Neural cell (in vitro differentiated cells): ENCODE data around the gene MED15. TPM values are rescaled to one million over a fixed set of nuclear protein-coding genes. Genes with fewer than 3 reads are reported as not detected.

Source experiments
- H2AFZ ChIP-seq: fragments of 200-600, 300-800 bp; sonication (generic), shearing (Covaris generic); 2 replicates; pipeline ENCODE4 v1.6.0; 2014; ENCODE audit warnings: low read depth, mild to moderate bottlenecking, antibody characterized with exemption, low read length, moderate library complexity
- H3F3A ChIP-seq: fragments of 200-600 bp; shearing (Covaris generic); 2 replicates; pipeline ENCODE4 v1.6.1; 2016; ENCODE audit warnings: mild to moderate bottlenecking, moderate library complexity, mixed read lengths, antibody characterized with exemption, low read length; ENCODE audit not compliant: insufficient read depth, poor library complexity, severe bottlenecking
- H3K27ac ChIP-seq: fragments of 200-600, 300-800 bp; sonication (generic), shearing (Covaris generic); 2 replicates; pipeline ENCODE4 v1.5.1; 2014; ENCODE audit warnings: mild to moderate bottlenecking, low read length, moderate library complexity
- H3K27me3 ChIP-seq: fragments of 300-800, 200-600 bp; sonication (generic), shearing (Covaris generic); 2 replicates; pipeline ENCODE4 v1.6.0; 2014; ENCODE audit warnings: mild to moderate bottlenecking, low read depth, low read length, moderate library complexity; ENCODE audit not compliant: insufficient read depth
- H3K36me3 ChIP-seq: fragments of 300-800, 200-600 bp; sonication (generic), shearing (Covaris generic); 2 replicates; pipeline ENCODE4 v1.5.1; 2014; ENCODE audit warnings: mild to moderate bottlenecking, antibody characterized with exemption, low read length, moderate library complexity; ENCODE audit not compliant: insufficient read depth
- H3K4me2 ChIP-seq: fragments of 300-800, 200-600 bp; sonication (generic), shearing (Covaris generic); 2 replicates; pipeline ENCODE4 v1.6.0; 2014; ENCODE audit warnings: mild to moderate bottlenecking, low read length
- H3K4me3 ChIP-seq: fragments of 300-800, 200-600 bp; sonication (generic), shearing (Covaris generic); 2 replicates; pipeline ENCODE4 v1.5.1; 2014; ENCODE audit warnings: mild to moderate bottlenecking, low read length, moderate library complexity
- H3K79me2 ChIP-seq: fragments of 200-600 bp; shearing (Covaris generic); replicated peaks from 2 replicates; pipeline ENCODE4 v1.6.0; 2014; ENCODE audit warnings: mild to moderate bottlenecking, low read length, moderate library complexity; ENCODE audit not compliant: insufficient read depth
- H3K9ac ChIP-seq: fragments of 300-800, 200-600 bp; sonication (generic), shearing (Covaris generic); 2 replicates; pipeline ENCODE4 v1.6.1; 2016; ENCODE audit warnings: mild to moderate bottlenecking, low read length, mixed read lengths
- H3K9me2 ChIP-seq: fragments of 200-600 bp; shearing (Covaris generic); 2 replicates; pipeline ENCODE4 v1.6.1; 2016; ENCODE audit warnings: mild to moderate bottlenecking, low read length, mixed read lengths; ENCODE audit not compliant: insufficient read depth
- H3K9me3 ChIP-seq: fragments of 200-600, 300-800 bp; sonication (generic), shearing (Covaris generic); 2 replicates; pipeline ENCODE4 v1.6.1; 2016; ENCODE audit warnings: mild to moderate bottlenecking, mixed run types, low read length, moderate library complexity, mixed read lengths
- H4K20me1 ChIP-seq: fragments of 200-600 bp; shearing (Covaris generic); 2 replicates; pipeline ENCODE4 v1.6.1; 2016; ENCODE audit warnings: mild to moderate bottlenecking, mixed run types; ENCODE audit not compliant: insufficient read depth
- EP300 ChIP-seq: fragments of 450-650 bp; conservative IDR thresholded peaks from 2 replicates; pipeline ENCODE4 v1.6.1; 2014; ENCODE audit warnings: antibody characterized with exemption, mild to moderate bottlenecking, moderate library complexity; ENCODE audit not compliant: poor library complexity, severe bottlenecking
- EZH2 ChIP-seq: fragments of 200-600, 300-800 bp; shearing (Covaris generic), sonication (generic); IDR thresholded peaks from 2 replicates; pipeline ENCODE4 v1.6.1; 2014; ENCODE audit warnings: antibody characterized with exemption, low read length, borderline replicate concordance, mild to moderate bottlenecking; ENCODE audit not compliant: insufficient read depth, poor library complexity, severe bottlenecking
- MXI1 ChIP-seq: fragments of 450-650 bp; conservative IDR thresholded peaks from 2 replicates; pipeline ENCODE4 v1.6.1; 2014; ENCODE audit warnings: antibody characterized with exemption, mild to moderate bottlenecking; ENCODE audit not compliant: poor library complexity, severe bottlenecking
- POLR2AphosphoS5 ChIP-seq: IDR thresholded peaks from 2 replicates; pipeline ENCODE4 v1.6.1; 2012
- RAD21 ChIP-seq: fragments of 450-650 bp; conservative IDR thresholded peaks from 2 replicates; pipeline ENCODE4 v1.6.1; 2014; ENCODE audit warnings: antibody characterized with exemption, mild to moderate bottlenecking, moderate library complexity
- SMC3 ChIP-seq: fragments of 450-650 bp; conservative IDR thresholded peaks from 2 replicates; pipeline ENCODE4 v1.6.1; 2014; ENCODE audit warnings: antibody characterized with exemption, mild to moderate bottlenecking, moderate library complexity; ENCODE audit not compliant: poor library complexity
- TAF1 ChIP-seq: IDR thresholded peaks from 2 replicates; pipeline ENCODE4 v1.6.1; 2012; ENCODE audit warnings: low read depth
- polyA plus RNA-seq: library from polyadenylated mRNA; depleted of rRNA; stranded (reverse); fragments of >200 nt; gene quantifications from 2 replicates; pipeline ENCODE4 v1.2.3, GENCODE V29; 2014
- TF ChIP-seq, protein P1 (sequence below): IDR thresholded peaks from 2 replicates; pipeline ENCODE4 v1.6.1; 2012; ENCODE audit warnings: borderline replicate concordance
- TF ChIP-seq, protein P2 (sequence below): fragments of 450-650 bp; IDR thresholded peaks from 2 replicates; pipeline ENCODE4 v1.5.1; 2014; ENCODE audit warnings: antibody characterized with exemption, mild to moderate bottlenecking, moderate library complexity; ENCODE audit not compliant: poor library complexity, severe bottlenecking

The MED15 gene
- polyA plus RNA-seq, 1 donor from 2014 or later: 13.2 TPM

GRCh38 chr22:20525048-20525447 lies 17.6 kb downstream of the MED15 start:
- peaks cover 9% of the 10 kb centered on the region for H3K36me3 ChIP-seq
- no peaks in the 10 kb centered on the region for H4K20me1 ChIP-seq
- H3K9ac ChIP-seq: no peak overlapping the region
- H3K27me3 ChIP-seq: no peaks in the 10 kb centered on the region
- TF ChIP-seq RAD21: no peak
- TF ChIP-seq TAF1: no peak
- TF ChIP-seq, protein P1, sequence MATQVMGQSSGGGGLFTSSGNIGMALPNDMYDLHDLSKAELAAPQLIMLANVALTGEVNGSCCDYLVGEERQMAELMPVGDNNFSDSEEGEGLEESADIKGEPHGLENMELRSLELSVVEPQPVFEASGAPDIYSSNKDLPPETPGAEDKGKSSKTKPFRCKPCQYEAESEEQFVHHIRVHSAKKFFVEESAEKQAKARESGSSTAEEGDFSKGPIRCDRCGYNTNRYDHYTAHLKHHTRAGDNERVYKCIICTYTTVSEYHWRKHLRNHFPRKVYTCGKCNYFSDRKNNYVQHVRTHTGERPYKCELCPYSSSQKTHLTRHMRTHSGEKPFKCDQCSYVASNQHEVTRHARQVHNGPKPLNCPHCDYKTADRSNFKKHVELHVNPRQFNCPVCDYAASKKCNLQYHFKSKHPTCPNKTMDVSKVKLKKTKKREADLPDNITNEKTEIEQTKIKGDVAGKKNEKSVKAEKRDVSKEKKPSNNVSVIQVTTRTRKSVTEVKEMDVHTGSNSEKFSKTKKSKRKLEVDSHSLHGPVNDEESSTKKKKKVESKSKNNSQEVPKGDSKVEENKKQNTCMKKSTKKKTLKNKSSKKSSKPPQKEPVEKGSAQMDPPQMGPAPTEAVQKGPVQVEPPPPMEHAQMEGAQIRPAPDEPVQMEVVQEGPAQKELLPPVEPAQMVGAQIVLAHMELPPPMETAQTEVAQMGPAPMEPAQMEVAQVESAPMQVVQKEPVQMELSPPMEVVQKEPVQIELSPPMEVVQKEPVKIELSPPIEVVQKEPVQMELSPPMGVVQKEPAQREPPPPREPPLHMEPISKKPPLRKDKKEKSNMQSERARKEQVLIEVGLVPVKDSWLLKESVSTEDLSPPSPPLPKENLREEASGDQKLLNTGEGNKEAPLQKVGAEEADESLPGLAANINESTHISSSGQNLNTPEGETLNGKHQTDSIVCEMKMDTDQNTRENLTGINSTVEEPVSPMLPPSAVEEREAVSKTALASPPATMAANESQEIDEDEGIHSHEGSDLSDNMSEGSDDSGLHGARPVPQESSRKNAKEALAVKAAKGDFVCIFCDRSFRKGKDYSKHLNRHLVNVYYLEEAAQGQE: no peak
- no peak for TF ChIP-seq SMC3
- TF ChIP-seq EZH2: no peak
- no peak overlapping the region for H3K27ac ChIP-seq
- H3K4me3 ChIP-seq: no peak overlapping the region
- H3K4me2 ChIP-seq: no peak overlapping the region
- no peaks in the 10 kb centered on the region for H3K9me2 ChIP-seq
- no peaks in the 10 kb centered on the region for H3F3A ChIP-seq
- H2AFZ ChIP-seq: no peak overlapping the region
- H3K9me3 ChIP-seq: no peaks in the 10 kb centered on the region
- peaks cover 8% of the 10 kb centered on the region for H3K79me2 ChIP-seq

DNA sequence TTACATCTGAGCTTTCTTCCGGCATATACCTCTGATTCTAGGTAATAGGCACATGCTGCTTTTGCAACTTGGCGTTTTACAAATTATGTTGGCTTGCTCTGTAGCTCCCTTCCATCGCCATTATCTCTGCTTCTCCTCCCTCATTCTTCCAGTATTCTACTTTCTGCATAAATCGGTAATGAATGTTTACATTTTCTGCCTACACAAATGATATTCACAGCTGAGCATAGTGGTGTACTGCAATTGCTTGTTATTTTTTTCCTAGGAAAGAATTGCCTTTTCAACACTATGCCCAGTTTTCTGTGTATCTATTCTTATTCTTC lies 18.9 kb downstream of the MED15 start:
- Histone ChIP-seq H4K20me1 (no peaks in the 10 kb centered on the region), H3K79me2 (peaks cover 8% of the 10 kb centered on the region), H3K36me3 (peaks cover 9% of the 10 kb centered on the region), H3K27ac (no peak overlapping the region), H3K9ac (no peak overlapping the region), H3F3A (no peaks in the 10 kb centered on the region), H3K4me3 (no peak overlapping the region), H3K9me2 (no peaks in the 10 kb centered on the region), H3K9me3 (no peaks in the 10 kb centered on the region), H2AFZ (no peak overlapping the region), H3K27me3 (no peaks in the 10 kb centered on the region), H3K4me2 (no peak overlapping the region)
- TF ChIP-seq POLR2AphosphoS5 (no peak), MXI1 (no peak), RAD21 (no peak), EP300 (no peak), TAF1 (no peak), EZH2 (no peak), SMC3 (no peak)
- TF ChIP-seq, protein P1: no peak
- TF ChIP-seq, protein P2, sequence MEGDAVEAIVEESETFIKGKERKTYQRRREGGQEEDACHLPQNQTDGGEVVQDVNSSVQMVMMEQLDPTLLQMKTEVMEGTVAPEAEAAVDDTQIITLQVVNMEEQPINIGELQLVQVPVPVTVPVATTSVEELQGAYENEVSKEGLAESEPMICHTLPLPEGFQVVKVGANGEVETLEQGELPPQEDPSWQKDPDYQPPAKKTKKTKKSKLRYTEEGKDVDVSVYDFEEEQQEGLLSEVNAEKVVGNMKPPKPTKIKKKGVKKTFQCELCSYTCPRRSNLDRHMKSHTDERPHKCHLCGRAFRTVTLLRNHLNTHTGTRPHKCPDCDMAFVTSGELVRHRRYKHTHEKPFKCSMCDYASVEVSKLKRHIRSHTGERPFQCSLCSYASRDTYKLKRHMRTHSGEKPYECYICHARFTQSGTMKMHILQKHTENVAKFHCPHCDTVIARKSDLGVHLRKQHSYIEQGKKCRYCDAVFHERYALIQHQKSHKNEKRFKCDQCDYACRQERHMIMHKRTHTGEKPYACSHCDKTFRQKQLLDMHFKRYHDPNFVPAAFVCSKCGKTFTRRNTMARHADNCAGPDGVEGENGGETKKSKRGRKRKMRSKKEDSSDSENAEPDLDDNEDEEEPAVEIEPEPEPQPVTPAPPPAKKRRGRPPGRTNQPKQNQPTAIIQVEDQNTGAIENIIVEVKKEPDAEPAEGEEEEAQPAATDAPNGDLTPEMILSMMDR: no peak
